KOPT-K1 (cell line): Measurements from ENCODE around the gene THBS2.
"Not testable (repeated sequence)": the region's sequence is repeated elsewhere in the genome, so short reads cannot be mapped to it uniquely, and the experiment has no call there.

Experiments
- H3K27ac ChIP-seq: fragments of 200-600 bp; sonication (generic); 2 replicates; pipeline ENCODE4 v1.5.1; 2016; ENCODE audit warnings: antibody characterized with exemption, mild to moderate bottlenecking, low read depth, low read length; ENCODE audit not compliant: poor library complexity, severe bottlenecking
- H3K36me3 ChIP-seq: fragments of 200-600 bp; sonication (generic); 2 replicates; pipeline ENCODE4 v1.5.1; 2017; ENCODE audit warnings: antibody characterized with exemption, mild to moderate bottlenecking, low read length, moderate library complexity; ENCODE audit not compliant: insufficient read depth
- H3K9me3 ChIP-seq: fragments of 200-600 bp; sonication (generic); 2 replicates; pipeline ENCODE4 v1.5.1; 2017; ENCODE audit warnings: antibody characterized with exemption, low read length, mild to moderate bottlenecking; ENCODE audit not compliant: insufficient read depth, poor library complexity, severe bottlenecking

The THBS2 gene

DNA sequence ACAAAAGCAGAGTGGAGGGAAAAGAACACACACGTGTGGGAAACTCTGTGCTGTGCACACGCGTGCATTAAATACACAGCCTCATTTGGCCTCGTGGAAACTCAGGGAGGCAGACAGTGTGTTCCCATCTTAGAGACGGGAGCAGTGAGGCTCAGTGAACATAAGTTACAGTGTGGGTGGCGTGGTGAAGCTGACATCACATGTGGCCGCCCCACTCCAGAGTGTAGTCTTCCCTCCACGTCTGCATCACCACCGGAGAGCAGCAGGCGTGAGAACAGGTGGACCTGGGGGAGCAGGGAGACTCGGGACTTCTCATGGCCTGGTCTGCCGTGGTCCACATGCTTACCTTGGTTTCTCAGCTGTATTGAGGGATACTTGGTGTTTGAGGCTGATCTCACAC lies 51.7 kb downstream of the THBS2 start:
- peaks cover 3% of the 10 kb centered on the region for H3K9me3 ChIP-seq
- H3K27ac ChIP-seq = no peak overlapping the region
- no peaks in the 10 kb centered on the region for H3K36me3 ChIP-seq

- no peaks in the 10 kb centered on the region for H3K36me3 ChIP-seq
- H3K27ac ChIP-seq = no peak overlapping the region
These were observed 52.6 kb downstream of the THBS2 start for GRCh38 chr6:169200893-169201514.

DNA sequence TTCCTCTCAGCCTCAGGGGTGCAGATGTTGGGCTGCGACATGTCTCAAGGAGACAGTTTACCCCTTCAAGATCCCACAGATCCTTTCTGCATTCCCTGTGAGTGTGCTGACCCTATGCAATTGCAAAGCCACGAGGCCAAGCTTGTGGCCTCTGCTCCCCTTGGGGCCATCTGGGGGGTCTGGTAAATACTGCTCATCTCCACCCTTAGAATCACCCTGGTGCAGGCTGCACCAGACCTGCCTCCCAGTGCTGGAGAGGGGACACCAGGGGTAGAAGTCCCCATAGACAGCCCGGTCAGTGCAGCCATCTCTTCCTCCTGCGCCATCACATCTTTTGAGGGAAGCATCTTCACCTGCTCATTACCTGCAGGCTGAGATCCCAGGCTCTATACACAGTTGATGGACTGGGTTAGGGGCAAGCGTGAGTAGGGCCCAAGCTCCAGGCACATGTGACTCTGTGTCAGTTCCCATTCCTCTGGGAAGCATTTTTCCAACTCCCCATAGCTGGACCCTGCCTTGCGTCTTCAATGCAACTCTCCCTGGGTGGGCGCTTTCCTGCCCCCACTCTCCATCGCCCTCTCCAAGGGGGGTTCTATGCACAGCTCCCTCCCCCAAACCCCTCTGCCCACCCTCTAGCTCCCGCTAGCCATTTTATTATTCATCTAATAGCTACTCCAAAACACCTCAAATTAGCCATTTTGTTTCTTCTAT lies 53.9 kb downstream of the THBS2 start:
- Histone ChIP-seq H3K27ac (no peak overlapping the region), H3K36me3 (no peaks in the 10 kb centered on the region), H3K9me3 (no peaks in the 10 kb centered on the region)

More at GRCh38 chr6:169200893-169201514, 52.6 kb downstream of the THBS2 start:
- H3K9me3 ChIP-seq = no peaks in the 10 kb centered on the region

- no peaks in the 10 kb centered on the region for H3K36me3 ChIP-seq
- no peak overlapping the region for H3K27ac ChIP-seq
- H3K9me3 ChIP-seq = no peaks in the 10 kb centered on the region
These were observed 54.8 kb downstream of the THBS2 start for GRCh38 chr6:169198885-169199284.

GRCh38 chr6:169197929-169198328 lies 55.7 kb downstream of the THBS2 start:
- H3K27ac ChIP-seq, H3K36me3 ChIP-seq, H3K9me3 ChIP-seq: not testable (repeated sequence)

DNA sequence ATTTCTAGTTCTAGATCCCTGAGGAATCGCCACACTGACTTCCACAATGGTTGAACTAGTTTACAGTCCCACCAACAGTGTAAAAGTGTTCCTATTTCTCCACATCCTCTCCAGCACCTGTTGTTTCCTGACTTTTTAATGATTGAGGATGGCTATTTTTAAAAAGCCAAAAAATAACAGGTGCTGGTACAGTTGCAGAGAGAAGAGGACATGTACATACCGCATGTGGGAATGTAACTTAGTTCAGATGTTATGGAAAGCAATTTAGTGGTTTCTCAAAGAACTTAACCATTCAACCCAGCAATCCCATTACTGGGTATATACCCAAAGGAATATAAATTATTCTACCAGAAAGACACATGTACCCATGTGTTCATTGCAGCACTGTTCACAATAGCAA lies 57.4 kb downstream of the THBS2 start:
- H3K9me3 ChIP-seq, H3K27ac ChIP-seq, H3K36me3 ChIP-seq: not testable (repeated sequence)

DNA sequence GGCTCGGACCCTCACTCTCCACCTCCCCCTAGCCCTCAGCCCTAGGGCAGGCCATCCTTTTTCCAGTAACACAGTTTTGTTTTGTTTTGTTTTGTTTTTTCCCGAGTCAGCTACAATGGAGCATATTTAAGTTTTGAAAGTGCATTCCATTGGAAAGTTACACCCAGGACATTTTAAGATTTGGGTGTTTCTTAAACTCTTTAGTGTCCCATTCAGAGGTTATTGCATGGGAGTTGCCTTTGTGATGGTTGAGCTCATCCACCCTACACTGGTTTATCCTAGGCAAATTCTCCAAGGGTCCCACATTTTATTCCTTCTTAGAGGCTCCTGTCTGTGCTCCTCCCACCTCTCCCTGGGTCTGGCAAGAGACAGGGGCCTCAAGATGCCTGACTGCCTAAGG lies 58.9 kb downstream of the THBS2 start:
- Histone ChIP-seq H3K27ac (no peak overlapping the region), H3K36me3 (no peaks in the 10 kb centered on the region), H3K9me3 (no peaks in the 10 kb centered on the region)

- H3K9me3 ChIP-seq = no peaks in the 10 kb centered on the region
- H3K27ac ChIP-seq = no peak overlapping the region
- H3K36me3 ChIP-seq = no peaks in the 10 kb centered on the region
These were observed 62.7 kb downstream of the THBS2 start for GRCh38 chr6:169190970-169191369.

- Histone ChIP-seq H3K27ac (no peak overlapping the region), H3K36me3 (no peaks in the 10 kb centered on the region), H3K9me3 (peaks cover 3% of the 10 kb centered on the region)
These were observed 63.5 kb downstream of the THBS2 start for GRCh38 chr6:169190144-169190584.

DNA sequence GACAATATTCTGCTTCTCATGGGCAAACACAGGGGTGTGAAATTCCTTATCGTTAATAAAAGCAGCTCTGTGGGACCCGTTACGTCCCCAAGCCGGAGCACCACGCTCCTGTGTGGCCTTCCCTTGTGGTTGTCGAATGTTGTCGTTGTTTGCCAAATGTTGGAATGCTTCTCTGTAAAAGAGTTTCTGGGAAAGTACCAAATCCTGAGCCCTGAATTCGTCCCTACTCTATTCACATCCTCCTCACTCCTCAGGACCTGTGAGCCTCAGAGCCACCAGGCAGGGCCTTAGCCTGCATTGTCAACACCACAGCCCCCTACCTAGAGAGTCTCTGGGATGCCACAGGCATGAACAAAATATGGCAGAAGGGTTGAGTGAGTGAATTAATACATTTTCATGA lies 64.0 kb downstream of the THBS2 start:
- H3K9me3 ChIP-seq = peaks cover 6% of the 10 kb centered on the region
- no peaks in the 10 kb centered on the region for H3K36me3 ChIP-seq
- H3K27ac ChIP-seq = no peak overlapping the region

DNA sequence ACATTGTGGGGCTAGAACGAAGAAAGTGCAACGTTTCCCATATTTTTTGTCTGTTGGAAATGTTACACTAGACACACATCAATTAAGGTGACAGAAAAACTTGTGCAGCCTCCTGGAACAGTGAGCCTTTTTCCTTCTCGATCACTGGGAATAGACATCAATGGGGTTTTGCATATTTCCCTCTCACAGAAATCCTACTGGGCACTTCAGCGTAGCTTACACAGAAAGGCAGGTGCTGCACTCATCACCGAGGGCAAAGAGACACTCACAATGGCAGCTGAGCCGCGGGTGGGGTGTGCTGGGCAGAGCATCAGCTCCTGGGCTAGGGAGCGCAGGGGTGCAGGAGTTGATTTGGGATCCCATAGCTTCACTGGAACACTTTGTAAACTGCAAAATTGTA lies 64.5 kb downstream of the THBS2 start:
- Histone ChIP-seq H3K9me3 (peaks cover 6% of the 10 kb centered on the region), H3K27ac (no peak overlapping the region), H3K36me3 (no peaks in the 10 kb centered on the region)

GRCh38 chr6:169188475-169188874 lies 65.2 kb downstream of the THBS2 start:
- Histone ChIP-seq H3K36me3 (no peaks in the 10 kb centered on the region), H3K27ac (no peak overlapping the region), H3K9me3 (peaks cover 6% of the 10 kb centered on the region)

DNA sequence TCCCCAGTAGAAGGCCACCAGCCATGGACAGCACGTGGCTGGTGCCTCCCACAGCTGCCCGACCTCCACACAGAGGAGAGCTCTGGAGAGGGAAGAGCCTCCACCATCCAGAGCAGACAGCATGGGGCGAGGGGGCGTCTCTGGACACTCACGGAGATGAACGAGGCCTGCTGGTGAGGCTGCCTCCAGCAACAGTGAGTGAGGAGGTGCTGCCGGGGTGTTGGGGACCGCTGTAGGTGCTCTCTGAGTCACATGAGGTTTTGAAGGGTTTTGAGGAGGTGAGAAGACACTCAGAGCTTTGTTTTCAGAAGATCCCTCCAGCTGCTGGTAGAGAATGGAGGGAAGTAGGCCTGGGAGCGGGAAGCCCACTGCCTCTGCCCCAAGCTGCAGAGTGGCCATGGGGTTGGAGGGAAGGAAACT lies 65.6 kb downstream of the THBS2 start:
- H3K36me3 ChIP-seq = no peaks in the 10 kb centered on the region
- peaks cover 6% of the 10 kb centered on the region for H3K9me3 ChIP-seq
- H3K27ac ChIP-seq = no peak overlapping the region

DNA sequence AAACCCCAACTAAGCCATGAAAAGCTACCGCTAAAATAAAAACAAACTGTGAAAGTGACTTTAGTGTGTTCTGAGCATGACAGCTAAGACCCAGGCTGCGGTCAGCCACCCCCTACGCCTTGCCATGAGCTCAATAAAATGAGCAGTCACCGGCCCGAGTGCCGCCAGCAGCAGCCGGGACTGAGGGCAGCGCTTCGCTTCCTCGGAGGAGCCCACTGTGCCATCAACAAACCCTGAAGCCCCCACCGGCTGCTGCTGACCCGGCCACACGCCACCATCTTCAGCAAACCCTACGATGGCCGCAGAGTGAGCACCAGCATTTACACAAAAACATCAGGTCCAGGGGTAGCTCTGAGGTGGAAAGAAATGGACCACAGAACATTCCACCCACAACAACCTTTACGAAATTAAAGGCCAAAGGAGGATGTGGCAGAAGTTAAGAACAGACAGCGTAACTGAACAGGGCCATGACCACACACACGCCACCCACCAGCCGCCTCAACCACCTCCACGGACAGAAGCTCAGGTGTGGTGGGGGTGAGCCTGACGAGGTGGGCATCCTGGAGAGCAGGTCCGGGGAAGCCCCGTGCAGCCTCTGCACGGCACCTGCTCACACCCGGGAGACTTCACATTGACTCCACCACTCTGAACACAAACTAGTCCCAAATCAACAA lies 67.0 kb downstream of the THBS2 start:
- Histone ChIP-seq H3K36me3 (no peaks in the 10 kb centered on the region), H3K9me3 (peaks cover 6% of the 10 kb centered on the region)

GRCh38 chr6:169185692-169186485 lies 67.8 kb downstream of the THBS2 start:
- Histone ChIP-seq H3K27ac (no peak overlapping the region), H3K9me3 (peaks cover 6% of the 10 kb centered on the region)

More for the DNA sequence above, 67.0 kb downstream of the THBS2 start:
- H3K27ac ChIP-seq = no peak overlapping the region

More at GRCh38 chr6:169185692-169186485, 67.8 kb downstream of the THBS2 start:
- H3K36me3 ChIP-seq = no peaks in the 10 kb centered on the region
